HepG2 (cell line): ENCODE results near the gene SLC50A1. TPM values are rescaled to one million over a fixed set of nuclear protein-coding genes. Genes with fewer than 3 reads are reported as not detected.

Experiments
- ATAC-seq: fragments of 200-7000 bp; cut with Tn5 transposase; 3 replicates; pipeline ENCODE4 v1.9.1; 2020; ENCODE audit warnings: mild to moderate bottlenecking, moderate library complexity
- BruUV-seq: library from RNA; stranded (reverse); fragments of 400-500 nt; replicated peaks from 2 replicates; lab custom pipeline; 2021; lab: Mats Ljungman, UMichigan
- CTCF ChIA-PET: fragments of 300-600 bp; formaldehyde crosslinking; extraction: SDS; loops from one replicate; lab custom pipeline; 2021; ENCODE audit warnings: low total read pairs, inconsistent platforms, low intra/inter-chr PET ratio; lab: Yijun Ruan, JAX
- POLR2A ChIA-PET: fragments of 350-600 bp; sonication (Branson Sonifier 250); formaldehyde crosslinking; loops from one replicate; lab custom pipeline; 2020; ENCODE audit warnings: antibody characterized with exemption, inconsistent platforms; lab: Yijun Ruan, JAX
- DNase-seq: peaks from one replicate; pipeline ENCODE4 v3.0.0-alpha.2; 2015; ENCODE audit warnings: low spot score
- FAIRE-seq: peaks from 3 replicates; lab custom pipeline; 2011; peaks lifted over from hg19 to GRCh38; lab: Jason Lieb, UNC
- H2AFZ ChIP-seq: one replicate; pipeline ENCODE4 v1.6.1; 2011; ENCODE audit warnings: low read length, inconsistent platforms
- H3K27ac ChIP-seq: fragments of 300-600 bp; 3 replicates; pipeline ENCODE4 v1.8.0; 2011; ENCODE audit warnings: mixed run types, mild to moderate bottlenecking, mixed read lengths, low read length, inconsistent platforms; ENCODE audit not compliant: insufficient read depth; ENCODE audit errors: extremely low read length
- H3K27me3 ChIP-seq, 2 experiments: fragments of 200-600 bp in 1 of 2; 2 replicates in 1 of 2; 3 replicates in 1 of 2; pipeline versions ENCODE4 v1.6.0 to v1.8.0; 2011; ENCODE audit warnings: low read length in 2 of 2, mild to moderate bottlenecking in 2 of 2, moderate library complexity in 2 of 2, inconsistent platforms in 1 of 2; ENCODE audit not compliant: insufficient read depth in 2 of 2, control insufficient read depth in 1 of 2
- H3K36me3 ChIP-seq, 2 experiments: fragments of 200-600 bp in 1 of 2; replicated peaks in 1 of 2; 2 replicates in 1 of 2; 3 replicates in 1 of 2; pipeline versions ENCODE4 v1.5.1 to v1.8.0; 2011; ENCODE audit warnings: low read length in 2 of 2, inconsistent platforms in 1 of 2; ENCODE audit not compliant: insufficient read depth in 2 of 2, control insufficient read depth in 1 of 2
- H3K4me1 ChIP-seq: 2 replicates; pipeline ENCODE4 v1.5.1; 2012; ENCODE audit warnings: low read length, inconsistent platforms; ENCODE audit not compliant: insufficient read depth
- H3K4me2 ChIP-seq: 2 replicates; pipeline ENCODE4 v1.6.0; 2011; ENCODE audit warnings: low read depth, low read length, inconsistent platforms
- H3K4me3 ChIP-seq, 3 experiments: fragments of 200-600 bp in 1 of 3; sonication (generic), shearing (Covaris generic) in 1 of 3; replicated peaks in 1 of 3; 2 replicates each; pipeline ENCODE4 v1.5.1; 2011 to 2016; ENCODE audit warnings: low read length in 3 of 3, inconsistent platforms in 2 of 3, low read depth in 2 of 3, mild to moderate bottlenecking in 2 of 3, control low read depth in 1 of 3, mixed read lengths in 1 of 3; ENCODE audit not compliant: insufficient read depth in 1 of 3
- H3K79me2 ChIP-seq: one replicate; pipeline ENCODE4 v1.6.1; 2011; ENCODE audit warnings: low read length, inconsistent platforms; ENCODE audit not compliant: insufficient read depth
- H3K9ac ChIP-seq: 2 replicates; pipeline ENCODE4 v1.6.0; 2011; ENCODE audit warnings: mild to moderate bottlenecking, low read depth, low read length, inconsistent platforms; ENCODE audit not compliant: insufficient read depth
- H3K9me3 ChIP-seq: 2 replicates; pipeline ENCODE4 v1.5.1; 2012; ENCODE audit warnings: mild to moderate bottlenecking, low read length
- H4K20me1 ChIP-seq: 2 replicates; pipeline ENCODE4 v1.6.0; 2011; ENCODE audit warnings: inconsistent platforms, mild to moderate bottlenecking, low read length, moderate library complexity; ENCODE audit not compliant: insufficient read depth
- ARID4A ChIP-seq: sonication (generic); formaldehyde crosslinking; IDR thresholded peaks from 2 replicates; pipeline ENCODE4 v1.5.0; 2020; ENCODE audit warnings: mild to moderate bottlenecking, missing genetic modification reagents, borderline replicate concordance
- ATF3 ChIP-seq: sonication (generic); formaldehyde crosslinking; IDR thresholded peaks from 2 replicates; pipeline ENCODE4 v1.4.0; 2020; ENCODE audit warnings: missing genetic modification reagents
- ISL2 ChIP-seq: sonication (generic); formaldehyde crosslinking; IDR thresholded peaks from 2 replicates; pipeline ENCODE4 v1.5.0; 2020; ENCODE audit warnings: missing genetic modification reagents
- NAIF1 ChIP-seq: sonication (generic); formaldehyde crosslinking; IDR thresholded peaks from 2 replicates; pipeline ENCODE4 v1.5.0; 2020; ENCODE audit warnings: mild to moderate bottlenecking, missing genetic modification reagents, borderline replicate concordance
- POLR2G ChIP-seq: fragments of 200-400 bp; formaldehyde crosslinking; IDR thresholded peaks from 2 replicates; pipeline ENCODE4 v1.6.1; 2018; ENCODE audit warnings: mild to moderate bottlenecking, low read depth, low read length, moderate library complexity
- ZBTB26 ChIP-seq: IDR thresholded peaks from 2 replicates; pipeline ENCODE4 v1.6.1; 2016; ENCODE audit warnings: missing compliant biosample characterization, missing genetic modification reagents, borderline replicate concordance
- ZBTB3 ChIP-seq: sonication (generic); formaldehyde crosslinking; IDR thresholded peaks from 2 replicates; pipeline ENCODE4 v1.4.0; 2020; ENCODE audit warnings: low read depth, mild to moderate bottlenecking, moderate library complexity, missing genetic modification reagents, borderline replicate concordance
- ZC3H4 ChIP-seq: sonication (generic); formaldehyde crosslinking; IDR thresholded peaks from 2 replicates; pipeline ENCODE4 v1.4.0; 2020; ENCODE audit warnings: missing genetic modification reagents, borderline replicate concordance
- ZNF639 ChIP-seq: conservative IDR thresholded peaks from 2 replicates; pipeline ENCODE4 v1.6.1; 2018; ENCODE audit warnings: missing genetic modification reagents
- ZNF687 ChIP-seq: sonication (generic); formaldehyde crosslinking; IDR thresholded peaks from 2 replicates; pipeline ENCODE4 v1.5.1; 2020; ENCODE audit warnings: mild to moderate bottlenecking, missing genetic modification reagents, moderate library complexity
- ZNF724P ChIP-seq: sonication (generic); formaldehyde crosslinking; IDR thresholded peaks from 2 replicates; pipeline ENCODE4 v1.8.0; 2022; ENCODE audit warnings: missing genetic modification reagents, borderline replicate concordance
- WGBS: methylation state at CpG from one replicate; pipeline ENCODE4 v1.1.6; 2017; ENCODE audit warnings: low lambda C conversion rate; 5-methylcytosine and 5-hydroxymethylcytosine counted together
- in situ Hi-C: cut with HindIII; loops from 2 replicates; pipeline ENCODE4 v1.10.0; 2017; ENCODE audit warnings: low pct_unique_long_range_greater_than_20kb; ENCODE audit not compliant: extremely low pct_ligation_motif_present
- intact Hi-C: fragments of 100-400 bp; cut with micrococcal nuclease; formaldehyde crosslinking; loops from one replicate; pipeline ENCODE4 v1.10.0; 2022; ENCODE audit not compliant: unreplicated experiment
- polyA plus RNA-seq, 8 experiments: library from polyadenylated mRNA; depleted of rRNA in 3 of 8; stranded (reverse) in 7 of 8; unstranded in 1 of 8; fragments of >200 nt; fragmentation: Illumina TruSeq in 4 of 8; extraction: Trizol in 4 of 8; gene quantifications; 2 replicates each; pipeline versions ENCODE4 v1.2.1 to v1.2.3, GENCODE V29; 2011 to 2016; ENCODE audit warnings: low read depth in 4 of 8, missing spikeins in 1 of 8, mixed read lengths in 1 of 8; ENCODE audit not compliant: insufficient read depth in 1 of 8
- total RNA-seq, 5 experiments: library from RNA; depleted of rRNA; stranded (reverse); fragments of >200 nt; fragmentation: Illumina TruSeq; extraction: Trizol; gene quantifications; 2 replicates each; pipeline ENCODE4 v1.2.3, GENCODE V29; 2016; ENCODE audit warnings: low read depth in 1 of 5

Gene SLC50A1
- total and polyA plus RNA-seq, 2 of the 13 experiments (the other 11 are each of a cell fraction or from before 2014, with no cell fraction given): 22.5 to 46.8 TPM

GRCh38 chr1:155131856-155132255 is 3.8 kb upstream of the SLC50A1 start:
- Histone ChIP-seq H3K79me2 (peaks cover 58% of the 10 kb centered on the region), H3K27me3 (no peaks in the 10 kb centered on the region; a peak in 1 of 5 replicates), H4K20me1 (peaks cover 60% of the 10 kb centered on the region), H3K27ac (peak overlapping the region; percentile 100)
- CTCF ChIA-PET: no interaction called here
- in situ Hi-C loops: no loop called here
- intact Hi-C loops: no loop called here
- DNase-seq: no peak
- BruUV-seq: no TSS peak
- TF ChIP-seq NAIF1 (0 out of 2 replicates have a peak, but pooled peaks have one; percentile 4), ZNF687 (peak; percentile 43; the same call in 1 of the 2 replicates), ISL2 (CRISPR knock-in tag) (no peak), POLR2G (0 out of 2 replicates have a peak, but pooled peaks have one; percentile 4), ATF3 (CRISPR knock-in tag) (no peak), ZNF639 (CRISPR knock-in tag) (no peak), ZBTB26 (no peak), ZBTB3 (CRISPR knock-in tag) (no peak), ARID4A (CRISPR knock-in tag) (0 out of 2 replicates have a peak, but pooled peaks have one; percentile 11), ZC3H4 (no peak), ZNF724P (CRISPR knock-in tag) (no peak)
- TF ChIP-seq, all 625 proteins: peak for 4
- H3K4me2 ChIP-seq: peak overlapping the region; percentile 94
- no peaks in the 10 kb centered on the region for H3K9me3 ChIP-seq
- peak overlapping the region; percentile 96 to 99 (median 99) for H3K4me3 ChIP-seq
- H3K4me1 ChIP-seq: peaks cover 56% of the 10 kb centered on the region
- H2AFZ ChIP-seq: no peak overlapping the region
- POLR2A ChIA-PET: interaction anchor here (1.1 to 3.9 kb wide), 5 partner anchors 8 to 62 kb away, joined by 3 to 28 read pairs (median 5); partner anchors contain the start of genes DPM3 and KRTCAP2
- H3K9ac ChIP-seq: peak overlapping the region; percentile 99; the same call in 1 of the 2 replicates
- ATAC-seq (no peak), FAIRE-seq (no peak)
- peaks cover 17 to 46% of the 10 kb centered on the region in 2 experiments for H3K36me3 ChIP-seq
- 46% methylated on average over 2 of the region's 2 CpGs for WGBS
